ENCODE measurements around the gene RAB40C. TPM values are rescaled to one million over a fixed set of nuclear protein-coding genes. Genes with fewer than 3 reads are reported as not detected.

The RAB40C gene
- total and polyA plus RNA-seq, 9 of the 15 experiments (the other 6 are each of a cell fraction or from before 2014, with no cell fraction given) = 0.17 to 23.4 (median 8.7) TPM

- TF ChIP-seq ZBTB43 (CRISPR knock-in tag; IDR thresholded peaks at IDR 0.05) (no peak), ZNF449 (CRISPR knock-in tag; IDR thresholded peaks at IDR 0.05) (no peak), STAT5B (CRISPR knock-in tag; IDR thresholded peaks at IDR 0.05) (no peak), TFAM (CRISPR knock-in tag; conservative IDR thresholded peaks at IDR 0.05) (no peak), PCBP2 (IDR thresholded peaks at IDR 0.05; ENCODE audit: low read depth, low read length, poor library complexity, severe bottlenecking) (no peak), AFF4 (CRISPR knock-in tag; IDR thresholded peaks at IDR 0.05) (no peak), ZFPM2 (CRISPR knock-in tag; IDR thresholded peaks at IDR 0.05) (no peak), MAFF (IDR thresholded peaks at IDR 0.05; ENCODE audit: low read length) (no peak), TAF1 (IDR thresholded peaks at IDR 0.05; ENCODE audit: control insufficient read depth, extremely low read depth, insufficient read depth, low read length, severe bottlenecking) (no peak), PURB (CRISPR knock-in tag; IDR thresholded peaks at IDR 0.05; ENCODE audit: low read depth) (no peak), CTCFL (IDR thresholded peaks at IDR 0.05; ENCODE audit: borderline replicate concordance, insufficient read depth, low read depth, low read length, poor library complexity, severe bottlenecking) (no peak), ZNF197 (CRISPR knock-in tag; IDR thresholded peaks at IDR 0.05; ENCODE audit: low read depth) (no peak), THRA (IDR thresholded peaks at IDR 0.05) (no peak), TFAP4 (CRISPR knock-in tag; IDR thresholded peaks at IDR 0.05; ENCODE audit: borderline replicate concordance) (peak; percentile 43; the same call in 1 of the 2 replicates)
Observed at GRCh38 chr16:642189-643049, 52.6 kb downstream of the RAB40C start (continued).
